22Rv1 (cell line): ENCODE measurements around the gene LTBR.

Experiments used
- H3K27ac ChIP-seq: fragments of 450-650 bp; 2 replicates; pipeline ENCODE4 v1.5.1; 2017
- ZFX ChIP-seq: fragments of 450-650 bp; IDR thresholded peaks from 2 replicates; pipeline ENCODE4 v1.6.1; 2017; ENCODE audit warnings: antibody characterized with exemption, borderline replicate concordance
- TF ChIP-seq, protein P1 (sequence below): fragments of 450-650 bp; IDR thresholded peaks from 2 replicates; pipeline ENCODE4 v1.5.1; 2017; ENCODE audit warnings: mild to moderate bottlenecking

LTBR gene

GRCh38 chr12:6376870-6377666 is 6.9 kb upstream of the LTBR start:
- peak overlapping the region; percentile 98 for H3K27ac ChIP-seq
- TF ChIP-seq, protein P1, sequence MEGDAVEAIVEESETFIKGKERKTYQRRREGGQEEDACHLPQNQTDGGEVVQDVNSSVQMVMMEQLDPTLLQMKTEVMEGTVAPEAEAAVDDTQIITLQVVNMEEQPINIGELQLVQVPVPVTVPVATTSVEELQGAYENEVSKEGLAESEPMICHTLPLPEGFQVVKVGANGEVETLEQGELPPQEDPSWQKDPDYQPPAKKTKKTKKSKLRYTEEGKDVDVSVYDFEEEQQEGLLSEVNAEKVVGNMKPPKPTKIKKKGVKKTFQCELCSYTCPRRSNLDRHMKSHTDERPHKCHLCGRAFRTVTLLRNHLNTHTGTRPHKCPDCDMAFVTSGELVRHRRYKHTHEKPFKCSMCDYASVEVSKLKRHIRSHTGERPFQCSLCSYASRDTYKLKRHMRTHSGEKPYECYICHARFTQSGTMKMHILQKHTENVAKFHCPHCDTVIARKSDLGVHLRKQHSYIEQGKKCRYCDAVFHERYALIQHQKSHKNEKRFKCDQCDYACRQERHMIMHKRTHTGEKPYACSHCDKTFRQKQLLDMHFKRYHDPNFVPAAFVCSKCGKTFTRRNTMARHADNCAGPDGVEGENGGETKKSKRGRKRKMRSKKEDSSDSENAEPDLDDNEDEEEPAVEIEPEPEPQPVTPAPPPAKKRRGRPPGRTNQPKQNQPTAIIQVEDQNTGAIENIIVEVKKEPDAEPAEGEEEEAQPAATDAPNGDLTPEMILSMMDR, result peak; percentile 34
- no peak for TF ChIP-seq ZFX

DNA sequence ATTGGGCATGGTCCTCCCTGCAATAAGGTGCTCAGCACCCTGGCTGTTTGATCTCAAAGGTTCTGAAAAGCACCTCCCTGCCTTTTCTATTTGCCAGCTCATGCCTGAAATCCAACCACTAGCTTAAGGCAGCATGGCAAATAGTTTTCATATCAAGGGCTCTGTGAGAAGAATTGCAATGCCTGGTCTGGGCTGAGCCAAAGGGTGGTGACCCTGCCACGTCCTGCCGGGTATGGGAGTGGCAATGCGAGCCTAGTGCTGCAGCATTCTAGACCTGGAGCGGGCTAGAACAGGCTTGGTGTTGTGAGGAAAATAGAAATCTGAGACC is 6.3 kb upstream of the LTBR start:
- TF ChIP-seq, protein P1, result no peak
- no peak for TF ChIP-seq ZFX
- peak overlapping the region; percentile 98 for H3K27ac ChIP-seq

DNA sequence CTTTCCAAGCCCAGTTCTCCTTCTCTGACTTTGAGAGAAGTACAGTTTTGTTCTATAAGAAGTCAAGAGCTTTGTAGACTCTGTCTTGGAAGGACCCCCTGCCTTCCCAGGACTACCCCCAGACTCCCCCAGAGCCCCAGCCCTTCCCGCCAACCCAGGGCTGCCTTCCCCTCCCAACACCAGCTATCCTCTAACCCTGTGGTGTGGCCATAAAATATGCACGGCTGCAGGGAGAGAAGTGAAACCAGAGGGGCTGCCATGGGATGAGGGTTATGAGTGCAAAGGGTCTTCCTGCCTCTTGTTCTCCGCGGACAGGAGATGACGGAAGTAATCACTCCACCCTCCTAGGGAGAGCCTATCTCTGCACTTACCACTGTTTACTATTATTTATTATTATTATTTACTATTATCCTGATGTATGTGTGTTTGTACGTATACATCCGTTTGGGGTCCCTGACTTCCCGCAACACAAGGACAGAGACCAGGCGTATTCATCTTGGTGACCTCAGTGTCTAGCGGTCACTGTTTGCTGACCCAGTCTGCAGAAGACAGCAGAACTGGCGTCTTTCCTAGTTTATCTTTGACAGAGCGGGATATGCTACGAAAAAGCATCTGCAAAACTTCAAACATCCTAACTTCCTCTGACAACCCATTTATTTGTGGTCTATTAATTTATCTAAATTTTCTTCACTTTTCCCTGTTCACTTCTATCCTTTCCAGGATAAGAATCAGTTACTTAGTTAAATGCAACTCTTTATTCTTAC is 5.1 kb upstream of the LTBR start:
- no peak for TF ChIP-seq ZFX
- TF ChIP-seq, protein P1, result no peak

GRCh38 chr12:6380141-6381121 is 3.5 kb upstream of the LTBR start:
- no peak overlapping the region for H3K27ac ChIP-seq
- no peak for TF ChIP-seq ZFX

More for the DNA sequence above, 5.1 kb upstream of the LTBR start:
- H3K27ac ChIP-seq, result no peak overlapping the region

DNA sequence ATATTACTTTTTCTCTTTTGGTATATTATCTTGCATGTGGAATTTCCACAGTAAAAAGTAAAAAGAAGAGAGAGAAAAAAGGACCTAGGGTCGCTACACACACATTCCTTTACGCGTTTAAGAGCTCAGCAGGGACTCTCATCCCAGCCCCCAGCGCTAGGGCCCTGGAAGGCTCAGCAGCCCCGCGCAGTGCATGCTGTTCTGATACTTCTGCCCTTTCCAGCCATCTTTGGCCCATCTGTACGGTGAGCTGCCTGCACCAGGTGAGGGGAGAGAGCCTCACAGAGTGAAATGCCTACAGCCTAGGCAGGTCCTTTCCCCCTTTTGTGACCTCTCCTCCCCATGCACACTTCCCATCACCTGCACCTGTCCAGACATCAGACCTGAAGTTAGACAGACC is 1.6 kb upstream of the LTBR start:
- TF ChIP-seq, protein P1, result no peak
- TF ChIP-seq ZFX, result no peak
- no peak overlapping the region; the same call in 1 of the 2 replicates for H3K27ac ChIP-seq

GRCh38 chr12:6382982-6383381 is 980 bp upstream of the LTBR start:
- TF ChIP-seq ZFX, result no peak
- TF ChIP-seq, protein P1, result no peak
- H3K27ac ChIP-seq, result peak overlapping the region; percentile 94
